Cardiac fibroblast (primary cell): ENCODE results near the gene PPP3R1.
"Not testable (repeated sequence)": the region's sequence is repeated elsewhere in the genome, so short reads cannot be mapped to it uniquely, and the experiment has no call there.

Source experiments
- DNase-seq, 2 donors: peaks; one replicate each; pipeline versions ENCODE4 v3.0.0 to v3.0.0-alpha.2; 2010; ENCODE audit warnings: low read depth in 2 of 2
- H3K4me3 ChIP-seq, 2 donors: replicated peaks in 1 of 2; 1 replicate in 1 of 2; 2 replicates in 1 of 2; pipeline ENCODE4 v1.5.1; 2011; ENCODE audit warnings: low read depth in 2 of 2, low read length in 2 of 2, mild to moderate bottlenecking in 2 of 2, moderate library complexity in 1 of 2
- CTCF ChIP-seq: IDR thresholded peaks from one replicate; pipeline ENCODE4 v1.5.1; 2011; ENCODE audit warnings: low read depth, mild to moderate bottlenecking, low read length, inconsistent platforms

PPP3R1 gene

GRCh38 chr2:68177541-68177940, 74.8 kb downstream of the PPP3R1 start:
- DNase-seq, result no peak
- H3K4me3 ChIP-seq, result no peak overlapping the region
- TF ChIP-seq CTCF, result no peak

- H3K4me3 ChIP-seq, result no peak overlapping the region
- no peak for DNase-seq
- no peak for TF ChIP-seq CTCF
Observed at GRCh38 chr2:68176657-68177056, 75.7 kb downstream of the PPP3R1 start.

GRCh38 chr2:68175210-68175609, 77.1 kb downstream of the PPP3R1 start:
- not testable (repeated sequence) for DNase-seq, H3K4me3 ChIP-seq

DNA sequence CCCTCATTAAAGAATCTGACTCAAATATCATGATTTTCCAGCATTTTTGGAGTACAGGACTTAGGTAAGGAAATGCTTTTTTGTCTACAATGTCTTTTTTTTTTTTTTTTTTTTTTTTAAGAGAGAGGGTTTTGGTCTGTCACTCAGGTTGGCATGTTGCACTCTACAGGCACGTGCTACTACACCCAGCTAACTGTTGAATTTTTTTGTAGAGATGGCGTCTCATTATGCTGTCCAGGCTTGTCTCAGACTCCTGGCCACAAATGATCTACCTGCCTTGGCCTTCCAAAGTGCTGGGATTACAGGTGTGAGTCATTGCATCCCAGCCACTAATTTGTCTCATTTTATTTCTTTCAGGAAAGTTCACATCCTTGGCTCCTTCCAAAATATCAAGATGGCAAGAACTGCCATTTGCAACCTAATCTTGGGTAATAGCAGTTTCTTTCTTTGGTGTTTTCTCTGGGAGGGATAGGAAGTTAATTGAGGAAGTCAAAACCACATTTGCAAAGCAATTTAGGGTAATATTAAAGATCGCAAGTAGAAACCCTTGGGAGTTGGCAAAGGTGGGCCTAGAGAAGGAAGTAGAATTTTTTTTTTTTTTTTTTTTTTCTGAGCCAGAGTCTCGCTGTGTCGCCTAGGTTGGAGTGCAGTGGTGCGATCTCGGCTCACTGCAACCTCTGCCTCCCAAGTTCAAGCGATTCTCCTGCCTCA, 79.2 kb downstream of the PPP3R1 start:
- TF ChIP-seq CTCF, result no peak
- no peak for DNase-seq

GRCh38 chr2:68172521-68172920, 79.8 kb downstream of the PPP3R1 start:
- no peak for TF ChIP-seq CTCF
- DNase-seq, result no peak
- H3K4me3 ChIP-seq, result no peak overlapping the region

More for the DNA sequence above, 79.2 kb downstream of the PPP3R1 start:
- H3K4me3 ChIP-seq, result no peak overlapping the region

DNA sequence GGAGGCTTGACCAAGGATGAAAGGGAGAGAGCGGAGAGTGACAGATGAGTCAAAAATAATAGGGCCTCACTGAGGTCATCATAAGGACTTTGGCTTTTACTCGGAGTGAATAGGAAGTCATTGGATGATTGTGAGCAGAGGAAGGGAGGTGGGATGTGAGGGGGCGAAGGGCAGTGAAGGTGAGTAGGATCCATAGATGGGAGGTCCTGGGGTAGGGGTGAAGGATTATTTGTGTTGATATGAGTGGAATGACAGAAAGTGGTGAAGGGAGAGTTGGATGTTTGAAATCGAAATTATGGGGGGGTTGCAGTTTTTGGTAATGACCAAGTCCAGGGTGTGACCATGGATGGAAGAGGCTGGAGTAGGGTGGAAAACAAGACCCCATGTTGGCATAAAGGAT, 80.6 kb downstream of the PPP3R1 start:
- no peak for TF ChIP-seq CTCF
- no peak overlapping the region for H3K4me3 ChIP-seq
- DNase-seq, result no peak

- no peak for DNase-seq
- no peak for TF ChIP-seq CTCF
- no peak overlapping the region for H3K4me3 ChIP-seq
Observed at GRCh38 chr2:68171146-68171545, 81.2 kb downstream of the PPP3R1 start.
